GM19328 (cell line): ENCODE results near the gene CALML5.

ENCODE experiments used
- ATAC-seq: cut with Tn5 transposase; IDR thresholded peaks from one replicate; pipeline ENCODE4 v1.9.1; 2021; ENCODE audit warnings: mild to moderate bottlenecking, moderate library complexity; ENCODE audit not compliant: unreplicated experiment

CALML5 gene

GRCh38 chr10:5503477-5503835 is 4.1 kb upstream of the CALML5 start:
- no peak for ATAC-seq

GRCh38 chr10:5502571-5503476 is 3.5 kb upstream of the CALML5 start:
- ATAC-seq: no peak

- ATAC-seq: no peak
Observed at GRCh38 chr10:5502061-5502521, 2.7 kb upstream of the CALML5 start.

GRCh38 chr10:5500910-5501309 is 1.5 kb upstream of the CALML5 start:
- ATAC-seq: no peak

- no peak for ATAC-seq
Observed at GRCh38 chr10:5500162-5500670, 846 bp upstream of the CALML5 start.

- no peak for ATAC-seq
Observed at GRCh38 chr10:5498791-5499492, 428 bp downstream of the CALML5 start.

- no peak for ATAC-seq
Observed at GRCh38 chr10:5497948-5498730, 1.2 kb downstream of the CALML5 start.

- no peak for ATAC-seq
Observed at GRCh38 chr10:5497289-5497688, 2.1 kb downstream of the CALML5 start.

- no peak for ATAC-seq
Observed at GRCh38 chr10:5496261-5497250, 2.8 kb downstream of the CALML5 start.

- no peak for ATAC-seq
Observed at GRCh38 chr10:5494611-5495010, 4.8 kb downstream of the CALML5 start.

- ATAC-seq: no peak
Observed at GRCh38 chr10:5493691-5494090, 5.7 kb downstream of the CALML5 start.

GRCh38 chr10:5492929-5493576 is 6.3 kb downstream of the CALML5 start:
- ATAC-seq: no peak

GRCh38 chr10:5492322-5492855 is 7.0 kb downstream of the CALML5 start:
- ATAC-seq: no peak

- no peak for ATAC-seq
Observed at GRCh38 chr10:5491477-5491876, 7.9 kb downstream of the CALML5 start.

- no peak for ATAC-seq
Observed at GRCh38 chr10:5490698-5491464, 8.5 kb downstream of the CALML5 start.

- ATAC-seq: no peak
Observed at GRCh38 chr10:5490032-5490431, 9.3 kb downstream of the CALML5 start.

GRCh38 chr10:5488272-5489161 is 10.9 kb downstream of the CALML5 start:
- no peak for ATAC-seq
